SK-N-MC (cell line): ENCODE measurements around the gene MTHFD1.

Experiments
- DNase-seq: peaks from one replicate; pipeline ENCODE4 v3.0.0-alpha.2; 2011; ENCODE audit warnings: low read depth, low spot score
- H3K27ac ChIP-seq: fragments of 200-600 bp; sonication (generic); 2 replicates; pipeline ENCODE4 v1.5.1; 2016; ENCODE audit warnings: mixed run types
- H3K36me3 ChIP-seq: fragments of 200-600 bp; sonication (generic); 2 replicates; pipeline ENCODE4 v1.6.1; 2017; ENCODE audit warnings: antibody characterized with exemption, low read length, mixed read lengths; ENCODE audit not compliant: insufficient read depth
- H3K4me3 ChIP-seq: fragments of 200-600 bp; sonication (generic); 2 replicates; pipeline ENCODE4 v1.5.1; 2016
- H3K9ac ChIP-seq: fragments of 200-600 bp; sonication (generic); 2 replicates; pipeline ENCODE4 v1.8.0; 2017; ENCODE audit warnings: mixed run types, mixed read lengths; ENCODE audit not compliant: insufficient read length
- H3K9me3 ChIP-seq: fragments of 200-600 bp; sonication (generic); 2 replicates; pipeline ENCODE4 v1.6.1; 2017; ENCODE audit warnings: low read depth, mild to moderate bottlenecking, antibody characterized with exemption, low read length, moderate library complexity, mixed read lengths
- EZH2 ChIP-seq: fragments of 200-600 bp; sonication (generic); IDR thresholded peaks from one replicate; pipeline ENCODE4 v1.6.1; 2017; ENCODE audit warnings: antibody characterized with exemption
- FOXP2 ChIP-seq: optimal IDR thresholded peaks from 2 replicates; pipeline ENCODE3; 2011; ENCODE audit warnings: mild to moderate bottlenecking, moderate library complexity; ENCODE audit not compliant: insufficient read depth; ENCODE audit errors: extremely low read length, control extremely low read depth
- POLR2AphosphoS5 ChIP-seq: IDR thresholded peaks from 2 replicates; pipeline ENCODE4 v1.6.1; 2012; ENCODE audit warnings: mild to moderate bottlenecking, low read depth, low read length, borderline replicate concordance

The MTHFD1 gene

GRCh38 chr14:64400829-64401459, 12.8 kb downstream of the MTHFD1 start:
- no peak overlapping the region for H3K9ac ChIP-seq
- no peaks in the 10 kb centered on the region for H3K9me3 ChIP-seq
- peaks cover 42% of the 10 kb centered on the region for H3K36me3 ChIP-seq
- TF ChIP-seq FOXP2 (no peak), EZH2 (no peak), POLR2AphosphoS5 (no peak)
- DNase-seq = no peak
- no peak overlapping the region for H3K27ac ChIP-seq
- no peak overlapping the region for H3K4me3 ChIP-seq

GRCh38 chr14:64401949-64402348, 13.8 kb downstream of the MTHFD1 start:
- H3K9me3 ChIP-seq = no peaks in the 10 kb centered on the region
- H3K4me3 ChIP-seq = no peak overlapping the region
- H3K9ac ChIP-seq = no peak overlapping the region
- TF ChIP-seq POLR2AphosphoS5 (no peak), EZH2 (no peak), FOXP2 (no peak)
- H3K36me3 ChIP-seq = peaks cover 48% of the 10 kb centered on the region
- no peak for DNase-seq
- H3K27ac ChIP-seq = no peak overlapping the region

- Histone ChIP-seq H3K9me3 (no peaks in the 10 kb centered on the region), H3K27ac (no peak overlapping the region), H3K4me3 (no peak overlapping the region), H3K9ac (no peak overlapping the region), H3K36me3 (peaks cover 70% of the 10 kb centered on the region)
- no peak for TF ChIP-seq EZH2
- TF ChIP-seq FOXP2 = no peak
- TF ChIP-seq POLR2AphosphoS5 = no peak
- no peak for DNase-seq
Observed at GRCh38 chr14:64405295-64405694, 17.1 kb downstream of the MTHFD1 start.

GRCh38 chr14:64407329-64407728, 19.2 kb downstream of the MTHFD1 start:
- no peak overlapping the region for H3K4me3 ChIP-seq
- peaks cover 73% of the 10 kb centered on the region for H3K36me3 ChIP-seq
- no peak overlapping the region for H3K27ac ChIP-seq
- no peaks in the 10 kb centered on the region for H3K9me3 ChIP-seq
- H3K9ac ChIP-seq = no peak overlapping the region
- DNase-seq = no peak
- TF ChIP-seq POLR2AphosphoS5 = no peak
- TF ChIP-seq FOXP2 = no peak
- TF ChIP-seq EZH2 = no peak

GRCh38 chr14:64409126-64409920, 21.2 kb downstream of the MTHFD1 start:
- H3K27ac ChIP-seq = no peak overlapping the region
- H3K9me3 ChIP-seq = no peaks in the 10 kb centered on the region
- no peak for DNase-seq
- H3K9ac ChIP-seq = no peak overlapping the region
- TF ChIP-seq FOXP2 (no peak), POLR2AphosphoS5 (no peak), EZH2 (no peak)
- no peak overlapping the region for H3K4me3 ChIP-seq
- H3K36me3 ChIP-seq = peaks cover 80% of the 10 kb centered on the region

- no peak overlapping the region for H3K9ac ChIP-seq
- DNase-seq = no peak
- H3K4me3 ChIP-seq = no peak overlapping the region
- peaks cover 78% of the 10 kb centered on the region for H3K36me3 ChIP-seq
- H3K9me3 ChIP-seq = no peaks in the 10 kb centered on the region
- no peak for TF ChIP-seq EZH2
- TF ChIP-seq POLR2AphosphoS5 = no peak
- no peak for TF ChIP-seq FOXP2
- no peak overlapping the region for H3K27ac ChIP-seq
Observed at GRCh38 chr14:64410084-64410774, 22.1 kb downstream of the MTHFD1 start.

- H3K27ac ChIP-seq = no peak overlapping the region
- H3K4me3 ChIP-seq = no peak overlapping the region
Observed at GRCh38 chr14:64411001-64411400, 22.8 kb downstream of the MTHFD1 start.

GRCh38 chr14:64412237-64412636, 24.1 kb downstream of the MTHFD1 start:
- H3K9ac ChIP-seq = no peak overlapping the region
- no peaks in the 10 kb centered on the region for H3K9me3 ChIP-seq
- TF ChIP-seq EZH2 = no peak
- no peak for TF ChIP-seq POLR2AphosphoS5
- no peak for TF ChIP-seq FOXP2
- no peak for DNase-seq
- no peak overlapping the region for H3K27ac ChIP-seq
- H3K36me3 ChIP-seq = peaks cover 84% of the 10 kb centered on the region
- H3K4me3 ChIP-seq = no peak overlapping the region

More at GRCh38 chr14:64411001-64411400, 22.8 kb downstream of the MTHFD1 start:
- peaks cover 81% of the 10 kb centered on the region for H3K36me3 ChIP-seq
- no peak overlapping the region for H3K9ac ChIP-seq
- no peak for DNase-seq
- no peaks in the 10 kb centered on the region for H3K9me3 ChIP-seq
- TF ChIP-seq FOXP2 (no peak), EZH2 (no peak), POLR2AphosphoS5 (no peak)
